ENCODE measurements around the gene SPPL3. TPM values are rescaled to one million over a fixed set of nuclear protein-coding genes. Genes with fewer than 3 reads are reported as not detected.

Gene SPPL3
- total RNA-seq, 1 donor from 2014 or later: 22.3 TPM

GRCh38 chr12:120759591-120760348 is 144.4 kb downstream of the SPPL3 start:
- Histone ChIP-seq H3K27me3 (ENCODE audit: control insufficient read depth, insufficient read depth, low read length) (no peaks in the 10 kb centered on the region), H3K4me3 (ENCODE audit: low read depth, low read length) (no peak overlapping the region), H3K36me3 (ENCODE audit: control insufficient read depth, insufficient read depth, low read length) (no peaks in the 10 kb centered on the region)
- DNase-seq (ENCODE audit: low read depth): no peak
- TF ChIP-seq CTCF (IDR thresholded peaks at IDR 0.05; ENCODE audit: insufficient read depth, low read length, poor library complexity, severe bottlenecking): no peak

DNA sequence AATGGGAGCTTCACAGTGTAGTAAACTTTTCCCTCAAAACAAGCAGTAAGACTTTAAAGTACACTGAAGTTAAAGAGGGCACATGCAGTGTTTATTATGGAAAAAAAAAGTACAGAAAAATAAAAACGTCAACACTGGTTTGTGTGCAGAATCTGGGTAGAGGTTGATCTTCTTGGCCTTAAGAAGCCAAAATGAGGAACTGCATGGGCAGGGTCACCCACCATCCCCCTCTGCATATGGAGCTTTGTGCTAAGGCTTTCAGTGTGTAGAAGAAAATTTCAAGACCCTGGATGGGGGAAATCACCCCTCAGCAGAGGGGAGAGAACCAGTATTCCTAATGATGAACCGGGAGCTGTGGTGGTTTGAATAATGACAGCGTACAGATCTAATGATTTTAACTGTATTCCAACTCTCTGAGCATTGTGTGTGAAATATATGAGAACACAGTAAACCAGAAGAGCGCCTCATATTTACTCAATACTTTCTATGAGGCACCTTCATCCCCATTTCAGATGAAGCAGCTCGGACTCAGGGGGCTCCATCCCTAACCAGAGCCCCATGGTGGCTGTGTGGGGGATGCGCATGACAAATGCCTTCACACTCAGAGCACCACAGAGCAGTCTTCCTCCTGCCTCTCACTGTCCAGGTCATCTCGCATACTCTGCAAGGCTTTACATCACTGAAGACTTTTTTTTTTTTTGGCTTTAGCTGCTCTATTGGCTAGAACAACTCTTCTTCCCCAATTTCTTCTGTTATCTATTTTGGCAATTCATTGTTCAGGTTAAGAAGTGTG is 145.2 kb downstream of the SPPL3 start:
- Histone ChIP-seq H3K27me3 (ENCODE audit: control insufficient read depth, insufficient read depth, low read length) (no peaks in the 10 kb centered on the region), H3K36me3 (ENCODE audit: control insufficient read depth, insufficient read depth, low read length) (no peaks in the 10 kb centered on the region), H3K4me3 (ENCODE audit: low read depth, low read length) (no peak overlapping the region)
- TF ChIP-seq CTCF (IDR thresholded peaks at IDR 0.05; ENCODE audit: insufficient read depth, low read length, poor library complexity, severe bottlenecking): no peak
- no peak for DNase-seq (ENCODE audit: low read depth)

- Histone ChIP-seq H3K4me3 (ENCODE audit: low read depth, low read length) (no peak overlapping the region), H3K36me3 (ENCODE audit: control insufficient read depth, insufficient read depth, low read length) (no peaks in the 10 kb centered on the region), H3K27me3 (ENCODE audit: control insufficient read depth, insufficient read depth, low read length) (no peaks in the 10 kb centered on the region)
- no peak for DNase-seq (ENCODE audit: low read depth)
- no peak for TF ChIP-seq CTCF (IDR thresholded peaks at IDR 0.05; ENCODE audit: insufficient read depth, low read length, poor library complexity, severe bottlenecking)
Measured at GRCh38 chr12:120757949-120758348, 146.2 kb downstream of the SPPL3 start.

DNA sequence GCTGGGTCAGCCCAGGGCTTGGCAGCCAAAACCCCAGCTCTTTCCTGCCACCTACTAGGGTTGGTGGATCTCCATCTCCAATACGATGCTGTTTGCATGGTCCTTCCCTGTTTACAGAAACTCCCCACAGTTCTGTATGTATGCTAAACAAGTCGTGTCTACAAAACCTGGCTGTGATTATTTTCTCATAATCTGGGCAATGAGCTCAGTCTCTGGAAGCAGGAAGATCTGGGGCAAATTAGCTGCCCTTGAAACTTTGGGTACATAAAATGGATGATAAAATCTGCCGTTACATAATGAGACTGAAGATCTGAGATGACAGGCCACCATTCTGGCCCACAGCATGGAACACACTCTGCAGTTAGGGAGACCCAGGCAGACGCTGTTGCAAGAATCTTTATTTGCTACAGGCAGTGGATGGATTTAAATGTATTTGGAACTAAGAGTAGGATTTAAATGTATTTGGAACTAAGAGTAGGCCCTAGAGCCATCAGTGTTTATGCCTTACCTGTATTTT is 146.9 kb downstream of the SPPL3 start:
- DNase-seq (ENCODE audit: low read depth): no peak
- no peak overlapping the region for H3K4me3 ChIP-seq (ENCODE audit: low read depth, low read length)
- H3K36me3 ChIP-seq (ENCODE audit: control insufficient read depth, insufficient read depth, low read length): no peaks in the 10 kb centered on the region
- no peaks in the 10 kb centered on the region for H3K27me3 ChIP-seq (ENCODE audit: control insufficient read depth, insufficient read depth, low read length)
- TF ChIP-seq CTCF (IDR thresholded peaks at IDR 0.05; ENCODE audit: insufficient read depth, low read length, poor library complexity, severe bottlenecking): no peak

- no peak for DNase-seq (ENCODE audit: low read depth)
- no peak for TF ChIP-seq CTCF (IDR thresholded peaks at IDR 0.05; ENCODE audit: insufficient read depth, low read length, poor library complexity, severe bottlenecking)
- H3K36me3 ChIP-seq (ENCODE audit: control insufficient read depth, insufficient read depth, low read length): no peaks in the 10 kb centered on the region
- no peaks in the 10 kb centered on the region for H3K27me3 ChIP-seq (ENCODE audit: control insufficient read depth, insufficient read depth, low read length)
- H3K4me3 ChIP-seq (ENCODE audit: low read depth, low read length): no peak overlapping the region
Measured at GRCh38 chr12:120755269-120755668, 148.9 kb downstream of the SPPL3 start.

Measured in kidney epithelial cell (primary cell).